ENCODE data around the gene ASB2.

The ASB2 gene

GRCh38 chr14:93960108-93960475, 16.3 kb downstream of the ASB2 start:
- TF ChIP-seq TAF1 (IDR thresholded peaks at IDR 0.05; ENCODE audit: borderline replicate concordance, insufficient read depth, low read length), result no peak
- TF ChIP-seq SIN3A (IDR thresholded peaks at IDR 0.05; ENCODE audit: borderline replicate concordance, insufficient read depth, low read length), result no peak
- TF ChIP-seq FOXP2 (optimal IDR thresholded peaks at IDR 0.05; ENCODE audit: borderline replicate concordance, extremely low read depth, extremely low read length, insufficient read depth), result no peak
- no peak for TF ChIP-seq POLR2AphosphoS5 (IDR thresholded peaks at IDR 0.05; ENCODE audit: low read depth, low read length)
- TF ChIP-seq, protein P1, sequence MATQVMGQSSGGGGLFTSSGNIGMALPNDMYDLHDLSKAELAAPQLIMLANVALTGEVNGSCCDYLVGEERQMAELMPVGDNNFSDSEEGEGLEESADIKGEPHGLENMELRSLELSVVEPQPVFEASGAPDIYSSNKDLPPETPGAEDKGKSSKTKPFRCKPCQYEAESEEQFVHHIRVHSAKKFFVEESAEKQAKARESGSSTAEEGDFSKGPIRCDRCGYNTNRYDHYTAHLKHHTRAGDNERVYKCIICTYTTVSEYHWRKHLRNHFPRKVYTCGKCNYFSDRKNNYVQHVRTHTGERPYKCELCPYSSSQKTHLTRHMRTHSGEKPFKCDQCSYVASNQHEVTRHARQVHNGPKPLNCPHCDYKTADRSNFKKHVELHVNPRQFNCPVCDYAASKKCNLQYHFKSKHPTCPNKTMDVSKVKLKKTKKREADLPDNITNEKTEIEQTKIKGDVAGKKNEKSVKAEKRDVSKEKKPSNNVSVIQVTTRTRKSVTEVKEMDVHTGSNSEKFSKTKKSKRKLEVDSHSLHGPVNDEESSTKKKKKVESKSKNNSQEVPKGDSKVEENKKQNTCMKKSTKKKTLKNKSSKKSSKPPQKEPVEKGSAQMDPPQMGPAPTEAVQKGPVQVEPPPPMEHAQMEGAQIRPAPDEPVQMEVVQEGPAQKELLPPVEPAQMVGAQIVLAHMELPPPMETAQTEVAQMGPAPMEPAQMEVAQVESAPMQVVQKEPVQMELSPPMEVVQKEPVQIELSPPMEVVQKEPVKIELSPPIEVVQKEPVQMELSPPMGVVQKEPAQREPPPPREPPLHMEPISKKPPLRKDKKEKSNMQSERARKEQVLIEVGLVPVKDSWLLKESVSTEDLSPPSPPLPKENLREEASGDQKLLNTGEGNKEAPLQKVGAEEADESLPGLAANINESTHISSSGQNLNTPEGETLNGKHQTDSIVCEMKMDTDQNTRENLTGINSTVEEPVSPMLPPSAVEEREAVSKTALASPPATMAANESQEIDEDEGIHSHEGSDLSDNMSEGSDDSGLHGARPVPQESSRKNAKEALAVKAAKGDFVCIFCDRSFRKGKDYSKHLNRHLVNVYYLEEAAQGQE (IDR thresholded peaks at IDR 0.05; ENCODE audit: insufficient read depth in 1 of 2, low read depth in 2 of 2, low read length in 2 of 2), result no peak

DNA sequence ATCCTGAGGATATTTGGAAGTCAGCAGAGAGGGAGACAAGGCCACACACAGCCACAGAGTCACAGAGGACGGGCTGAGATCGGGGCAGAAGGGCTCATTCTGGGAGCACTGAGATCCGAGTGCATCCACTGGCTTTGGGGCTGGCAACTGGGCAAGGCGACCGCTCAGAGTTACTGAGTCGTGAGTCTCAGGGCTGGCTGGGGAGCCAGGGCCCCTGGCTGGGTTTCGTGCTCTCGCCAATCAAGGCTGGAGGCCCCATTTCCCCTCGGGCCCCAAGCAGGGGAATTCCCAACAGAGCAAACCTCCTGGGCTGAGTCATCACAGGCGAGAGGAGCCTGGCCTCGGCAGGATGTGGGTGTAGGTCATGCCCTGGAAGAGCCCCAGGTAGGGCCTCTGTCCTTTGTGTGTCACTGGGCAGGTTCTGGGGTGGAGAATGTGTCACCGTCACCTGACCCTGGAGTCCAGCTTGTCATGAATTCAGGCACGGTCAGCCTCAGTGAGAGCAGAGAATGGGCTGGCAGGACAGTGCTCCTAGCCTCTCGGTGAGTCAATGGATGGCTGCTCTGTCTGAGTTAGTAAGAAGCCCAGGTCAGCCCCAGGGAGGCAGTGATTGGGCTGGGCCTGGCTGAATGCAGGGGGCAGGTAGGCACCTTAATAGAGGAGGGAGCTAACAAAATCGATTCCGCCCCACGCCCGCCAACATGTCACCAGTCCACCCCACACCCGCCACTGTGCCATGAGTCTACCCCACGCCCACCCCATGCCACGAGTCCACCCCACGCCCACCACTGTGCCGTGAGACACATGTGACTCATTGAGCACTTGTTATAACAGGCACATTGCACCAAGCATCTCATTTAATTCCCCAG, 16.9 kb downstream of the ASB2 start:
- TF ChIP-seq TAF1 (IDR thresholded peaks at IDR 0.05; ENCODE audit: borderline replicate concordance, insufficient read depth, low read length) (no peak), POLR2AphosphoS5 (IDR thresholded peaks at IDR 0.05; ENCODE audit: low read depth, low read length) (no peak), SIN3A (IDR thresholded peaks at IDR 0.05; ENCODE audit: borderline replicate concordance, insufficient read depth, low read length) (no peak), FOXP2 (optimal IDR thresholded peaks at IDR 0.05; ENCODE audit: borderline replicate concordance, extremely low read depth, extremely low read length, insufficient read depth) (no peak)
- TF ChIP-seq, protein P1 (IDR thresholded peaks at IDR 0.05; ENCODE audit: insufficient read depth in 1 of 2, low read depth in 2 of 2, low read length in 2 of 2), result no peak

DNA sequence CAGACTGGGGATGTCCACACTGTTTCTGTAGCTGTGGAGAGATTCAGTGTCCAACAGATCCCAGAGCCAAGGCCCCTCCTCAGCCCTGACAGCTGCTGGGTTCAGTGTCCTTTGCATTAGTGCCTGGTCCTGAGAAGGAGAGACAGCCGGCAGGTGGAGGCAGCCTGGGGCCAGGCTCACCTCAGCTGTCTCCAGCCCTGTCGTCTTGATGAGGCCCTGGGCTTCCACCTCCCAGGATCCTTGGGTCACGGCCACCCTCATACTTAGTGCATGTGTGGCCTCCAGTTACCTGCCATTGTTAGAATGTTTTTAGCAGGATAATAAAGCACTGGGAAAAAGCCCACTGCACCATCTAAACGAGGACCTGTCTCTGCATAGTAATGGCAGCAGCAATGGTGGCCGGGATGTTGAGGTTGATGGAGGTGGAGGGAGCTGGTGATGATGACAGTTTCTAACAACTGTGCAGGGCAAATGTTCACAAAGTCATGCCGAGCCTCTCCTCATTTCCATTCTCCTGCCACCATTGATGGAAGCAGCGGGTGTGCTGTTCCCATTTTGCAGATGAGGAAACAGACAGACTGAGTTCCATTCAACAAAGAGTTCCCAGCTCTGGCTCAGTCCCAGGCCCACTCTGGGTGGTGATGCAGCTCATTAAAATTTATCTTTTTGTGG, 17.7 kb downstream of the ASB2 start:
- TF ChIP-seq POLR2AphosphoS5 (IDR thresholded peaks at IDR 0.05; ENCODE audit: low read depth, low read length) (no peak), TAF1 (IDR thresholded peaks at IDR 0.05; ENCODE audit: borderline replicate concordance, insufficient read depth, low read length) (no peak), SIN3A (IDR thresholded peaks at IDR 0.05; ENCODE audit: borderline replicate concordance, insufficient read depth, low read length) (no peak), FOXP2 (optimal IDR thresholded peaks at IDR 0.05; ENCODE audit: borderline replicate concordance, extremely low read depth, extremely low read length, insufficient read depth) (no peak)
- TF ChIP-seq, protein P1 (IDR thresholded peaks at IDR 0.05; ENCODE audit: insufficient read depth in 1 of 2, low read depth in 2 of 2, low read length in 2 of 2), result no peak

GRCh38 chr14:93957751-93958566, 18.4 kb downstream of the ASB2 start:
- TF ChIP-seq, protein P1 (IDR thresholded peaks at IDR 0.05; ENCODE audit: insufficient read depth in 1 of 2, low read depth in 2 of 2, low read length in 2 of 2), result no peak
- no peak for TF ChIP-seq POLR2AphosphoS5 (IDR thresholded peaks at IDR 0.05; ENCODE audit: low read depth, low read length)
- no peak for TF ChIP-seq TAF1 (IDR thresholded peaks at IDR 0.05; ENCODE audit: borderline replicate concordance, insufficient read depth, low read length)

Data from PFSK-1 (cell line).